Testis (tissue), 3 donors: ENCODE measurements around the gene TJP1. TPM values are rescaled to one million over a fixed set of nuclear protein-coding genes. Genes with fewer than 3 reads are reported as not detected.
"Not testable (repeated sequence)": the region's sequence is repeated elsewhere in the genome, so short reads cannot be mapped to it uniquely, and the experiment has no call there.

Experiments used
- DNase-seq: peaks from one replicate; pipeline ENCODE4 v3.0.0-alpha.2; 2019
- H3K27ac ChIP-seq, 2 donors: fragments of 200-600 bp; sonication (generic); one replicate each; pipeline ENCODE4 v1.5.1; 2019
- H3K27me3 ChIP-seq: fragments of 200-600 bp; sonication (generic); one replicate; pipeline ENCODE4 v1.5.1; 2019
- H3K36me3 ChIP-seq: fragments of 200-600 bp; sonication (generic); one replicate; pipeline ENCODE4 v1.5.1; 2017; ENCODE audit warnings: low read depth; ENCODE audit errors: missing control alignments
- H3K4me1 ChIP-seq: fragments of 200-600 bp; sonication (generic); one replicate; pipeline ENCODE4 v1.5.1; 2019
- H3K4me3 ChIP-seq, 2 donors: fragments of 200-600 bp; sonication (generic); one replicate each; pipeline ENCODE4 v1.5.1; 2017 to 2019
- H3K9me3 ChIP-seq: fragments of 200-600 bp; sonication (generic); one replicate; pipeline ENCODE4 v1.5.1; 2017
- POLR2A ChIP-seq: fragments of 450-650 bp; IDR thresholded peaks from one replicate; pipeline ENCODE4 v1.6.1; 2017; ENCODE audit warnings: antibody characterized with exemption, mild to moderate bottlenecking, moderate library complexity
- WGBS, 2 donors: methylation state at CpG; one replicate each; pipeline ENCODE4 v1.1.5; 2018; 5-methylcytosine and 5-hydroxymethylcytosine counted together
- intact Hi-C: fragments of 100-400 bp; cut with DNase I; formaldehyde crosslinking; loops from one replicate; pipeline ENCODE4 v1.15.1; 2023; ENCODE audit warnings: low total_unique reads
- polyA plus RNA-seq: library from polyadenylated mRNA; stranded (reverse); fragments of 350-450 nt; fragmentation: Illumina TruSeq; extraction: RNeasy Lipid Tissue Mini Kit (QIAGEN cat#74804); gene quantifications from one replicate; pipeline ENCODE4 v1.2.3, GENCODE V29; 2014; ENCODE audit warnings: low read depth, low replicate concordance; ENCODE audit not compliant: insufficient read depth
- total RNA-seq, 2 donors: library from RNA; depleted of rRNA; stranded (reverse); fragments of >200 nt; gene quantifications; one replicate each; pipeline ENCODE4 v1.2.3, GENCODE V29; 2016
- TF ChIP-seq, protein P1 (sequence below), 3 experiments: fragments of 450-650 bp in 2 of 3; fragments of 200-600 bp in 1 of 3; sonication (generic) in 1 of 3; IDR thresholded peaks; one replicate each; pipeline ENCODE4 v1.5.1; 2016 to 2019; ENCODE audit warnings: antibody characterized with exemption in 3 of 3, mild to moderate bottlenecking in 2 of 3, moderate library complexity in 1 of 3

Gene TJP1
- total and polyA plus RNA-seq, 3 donors from 2014 or later, result 102 to 315 (median 255) TPM

- no peak overlapping the region for H3K27ac ChIP-seq
- H3K27me3 ChIP-seq, result no peaks in the 10 kb centered on the region
- DNase-seq, result peak; percentile 8
- H3K36me3 ChIP-seq, result no peaks in the 10 kb centered on the region
- intact Hi-C loops, result no loop called here
- H3K4me3 ChIP-seq, result no peak overlapping the region
- 88 to 89% methylated on average over 11 of the region's 11 CpGs for WGBS, 2 donors
- H3K4me1 ChIP-seq, result peaks cover 13% of the 10 kb centered on the region
- no peak for TF ChIP-seq POLR2A
- TF ChIP-seq, protein P1, sequence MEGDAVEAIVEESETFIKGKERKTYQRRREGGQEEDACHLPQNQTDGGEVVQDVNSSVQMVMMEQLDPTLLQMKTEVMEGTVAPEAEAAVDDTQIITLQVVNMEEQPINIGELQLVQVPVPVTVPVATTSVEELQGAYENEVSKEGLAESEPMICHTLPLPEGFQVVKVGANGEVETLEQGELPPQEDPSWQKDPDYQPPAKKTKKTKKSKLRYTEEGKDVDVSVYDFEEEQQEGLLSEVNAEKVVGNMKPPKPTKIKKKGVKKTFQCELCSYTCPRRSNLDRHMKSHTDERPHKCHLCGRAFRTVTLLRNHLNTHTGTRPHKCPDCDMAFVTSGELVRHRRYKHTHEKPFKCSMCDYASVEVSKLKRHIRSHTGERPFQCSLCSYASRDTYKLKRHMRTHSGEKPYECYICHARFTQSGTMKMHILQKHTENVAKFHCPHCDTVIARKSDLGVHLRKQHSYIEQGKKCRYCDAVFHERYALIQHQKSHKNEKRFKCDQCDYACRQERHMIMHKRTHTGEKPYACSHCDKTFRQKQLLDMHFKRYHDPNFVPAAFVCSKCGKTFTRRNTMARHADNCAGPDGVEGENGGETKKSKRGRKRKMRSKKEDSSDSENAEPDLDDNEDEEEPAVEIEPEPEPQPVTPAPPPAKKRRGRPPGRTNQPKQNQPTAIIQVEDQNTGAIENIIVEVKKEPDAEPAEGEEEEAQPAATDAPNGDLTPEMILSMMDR (IDR thresholded peaks at IDR 0.05), result no peak
- H3K9me3 ChIP-seq, result no peaks in the 10 kb centered on the region
Observed at GRCh38 chr15:29672923-29673809, 149.1 kb downstream of the TJP1 start.

DNA sequence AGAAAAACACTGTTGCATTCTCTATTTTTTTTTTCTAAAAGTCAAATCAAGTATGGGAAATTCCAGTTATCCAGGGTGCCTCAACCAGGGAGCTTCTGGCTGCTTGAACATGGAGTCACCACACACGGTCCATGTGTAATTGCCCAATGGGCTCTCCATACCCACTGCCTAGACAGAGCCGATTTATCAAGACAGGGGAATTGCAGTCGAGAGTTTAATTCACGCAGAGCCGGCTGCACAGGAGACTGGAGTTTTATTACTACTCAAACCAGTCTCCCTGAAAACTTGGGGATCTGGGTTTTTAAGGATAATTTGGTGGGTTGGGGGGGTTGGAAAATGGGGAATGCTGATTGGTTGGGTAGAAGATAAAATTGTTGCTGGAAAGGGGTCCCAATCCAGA lies 149.8 kb downstream of the TJP1 start:
- no peaks in the 10 kb centered on the region for H3K36me3 ChIP-seq
- H3K4me1 ChIP-seq, result peaks cover 6% of the 10 kb centered on the region
- no peaks in the 10 kb centered on the region for H3K27me3 ChIP-seq
- no peak overlapping the region for H3K27ac ChIP-seq
- DNase-seq, result peak; percentile 6
- no peak overlapping the region for H3K4me3 ChIP-seq
- H3K9me3 ChIP-seq, result no peaks in the 10 kb centered on the region
- no peak for TF ChIP-seq POLR2A
- TF ChIP-seq, protein P1 (IDR thresholded peaks at IDR 0.05), result no peak
- intact Hi-C loops, result no loop called here
- WGBS, 2 donors, result 93 to 99% methylated on average over 5 of the region's 5 CpGs

DNA sequence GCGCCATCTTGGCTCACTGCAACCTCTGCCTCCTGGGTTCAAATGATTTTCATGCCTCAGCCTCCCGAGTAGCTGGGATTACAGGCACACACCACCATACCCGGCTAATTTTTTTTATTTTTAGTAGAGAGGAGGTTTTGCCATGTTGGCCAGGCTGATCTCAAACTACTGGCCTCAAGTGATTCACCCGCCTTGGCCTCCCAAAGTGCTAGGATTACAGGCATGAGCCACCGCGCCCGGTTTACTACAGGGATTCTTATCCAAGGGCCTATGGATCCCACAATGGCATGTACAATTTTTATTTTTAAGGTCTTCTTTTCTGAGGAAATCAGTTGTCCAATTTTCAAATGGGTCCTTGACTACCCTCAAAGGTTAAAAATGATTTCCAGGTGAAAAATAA lies 150.2 kb downstream of the TJP1 start:
- 95 to 98% methylated on average over 7 of the region's 7 CpGs for WGBS, 2 donors
- H3K36me3 ChIP-seq, H3K27ac ChIP-seq, H3K27me3 ChIP-seq, H3K4me1 ChIP-seq, intact Hi-C loops, H3K9me3 ChIP-seq, H3K4me3 ChIP-seq: not testable (repeated sequence)
- peak; percentile 12 for DNase-seq

DNA sequence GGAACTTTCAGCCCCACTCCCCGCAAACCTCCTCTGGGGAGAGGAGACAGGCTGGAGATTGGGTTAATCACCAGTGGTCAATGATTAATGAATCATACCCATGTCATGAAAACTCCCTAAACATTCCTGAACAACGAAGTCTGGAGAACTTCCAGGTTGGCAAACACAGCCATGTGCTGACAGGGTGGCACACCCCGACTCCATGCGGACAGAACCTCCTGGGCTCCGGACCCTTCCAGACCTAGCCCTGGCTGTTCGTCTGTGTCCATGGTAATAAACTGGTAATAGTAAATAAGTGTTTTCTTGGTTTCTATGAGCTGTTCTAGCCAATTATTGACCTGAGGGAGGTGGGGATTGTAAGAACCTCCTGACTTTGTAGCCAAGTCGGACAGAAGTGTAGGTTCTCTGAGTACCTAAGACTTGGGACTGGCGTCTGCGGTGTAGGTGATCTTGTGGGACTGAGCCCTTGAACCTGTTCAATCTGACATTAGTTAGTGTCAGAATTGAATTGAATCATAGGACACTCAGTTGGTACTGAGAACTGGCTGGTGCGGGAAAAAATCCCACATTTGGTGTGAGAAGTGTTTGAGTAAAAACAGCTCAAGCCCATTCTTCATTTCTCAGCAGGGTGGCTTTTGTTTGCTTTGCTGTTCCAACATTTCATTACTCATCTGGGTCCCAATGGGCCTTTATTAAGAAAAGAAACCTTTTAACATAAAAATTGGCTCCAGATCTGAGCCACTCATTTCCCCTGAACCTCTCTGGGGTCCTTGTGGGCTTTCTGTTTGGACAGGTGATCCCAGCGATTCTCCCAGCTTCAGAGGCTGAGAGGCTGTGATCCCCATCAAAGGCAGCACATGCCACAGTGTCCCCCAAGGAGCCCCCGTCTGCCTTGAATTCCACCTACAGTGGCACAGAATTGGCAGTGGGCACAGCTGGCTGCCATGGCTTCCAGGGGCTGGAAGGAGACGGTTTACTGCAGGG lies 151.0 kb downstream of the TJP1 start:
- DNase-seq, result peak; percentile 25
- H3K27me3 ChIP-seq, result no peaks in the 10 kb centered on the region
- no peaks in the 10 kb centered on the region for H3K9me3 ChIP-seq
- H3K4me1 ChIP-seq, result no peaks in the 10 kb centered on the region
- WGBS, 2 donors, result 73 to 76% methylated on average over 12 to 13 of the region's 13 CpGs
- H3K27ac ChIP-seq, result no peak overlapping the region
- TF ChIP-seq, protein P1 (IDR thresholded peaks at IDR 0.05), result no peak
- TF ChIP-seq POLR2A, result no peak
- intact Hi-C loops, result no loop called here
- no peaks in the 10 kb centered on the region for H3K36me3 ChIP-seq
- H3K4me3 ChIP-seq, result no peak overlapping the region

GRCh38 chr15:29670266-29670665 lies 152.0 kb downstream of the TJP1 start:
- peak; percentile 10 for DNase-seq
- no peak overlapping the region for H3K27ac ChIP-seq
- H3K9me3 ChIP-seq, result no peaks in the 10 kb centered on the region
- no peaks in the 10 kb centered on the region for H3K27me3 ChIP-seq
- no peaks in the 10 kb centered on the region for H3K36me3 ChIP-seq
- no peak for TF ChIP-seq POLR2A
- TF ChIP-seq, protein P1 (IDR thresholded peaks at IDR 0.05), result no peak
- 88 to 90% methylated on average over 8 of the region's 8 CpGs for WGBS, 2 donors
- no peaks in the 10 kb centered on the region for H3K4me1 ChIP-seq
- no peak overlapping the region for H3K4me3 ChIP-seq
- intact Hi-C loops, result no loop called here
